Measurements from ENCODE around the gene SLC34A3.

The SLC34A3 gene

DNA sequence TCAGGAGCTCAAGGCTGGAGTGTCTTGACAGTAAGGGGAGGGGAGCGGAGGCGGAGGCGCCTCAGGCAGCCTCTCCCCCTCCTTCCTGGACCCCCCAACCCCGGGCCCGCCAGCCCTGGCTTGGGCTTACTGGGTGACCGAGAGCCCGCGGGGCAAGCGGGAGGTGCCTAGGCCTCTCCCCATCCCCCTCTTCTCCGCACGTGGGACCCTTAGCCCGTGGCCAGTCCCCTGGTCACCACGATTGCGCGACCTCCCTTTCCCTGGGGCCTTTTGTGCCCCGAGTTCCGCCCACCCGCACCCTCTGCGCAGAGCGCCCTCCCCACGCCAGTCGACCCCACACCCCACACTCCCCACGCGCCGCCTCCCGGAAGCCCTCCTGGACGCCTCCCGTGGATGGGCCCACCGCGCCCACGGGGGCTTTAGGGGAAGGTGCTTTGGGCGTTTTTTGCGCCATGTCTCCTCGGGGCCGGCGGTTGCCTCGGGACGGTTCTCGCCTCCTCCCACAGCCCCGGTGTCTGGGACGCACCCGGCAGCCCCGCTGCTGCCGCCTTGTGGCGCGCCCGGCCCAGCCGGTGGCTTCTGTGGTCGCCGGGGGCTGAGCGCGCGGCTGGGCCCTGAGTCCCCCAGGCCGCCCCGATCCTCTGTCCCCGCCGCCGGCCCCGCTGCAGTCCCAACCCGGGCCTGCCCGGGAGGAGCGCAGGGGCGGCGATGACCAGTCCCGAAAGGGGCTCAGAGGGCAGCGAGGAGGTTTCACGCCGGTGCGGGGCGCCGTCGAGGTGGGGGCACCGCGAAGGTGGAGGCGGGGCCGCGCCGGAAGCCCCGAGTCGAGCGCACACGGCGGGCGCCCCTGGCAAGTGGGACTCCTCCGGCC is 50.0 kb downstream of the SLC34A3 start:
- DNase-seq (ENCODE audit: low read depth): peak; percentile 43
- no peak overlapping the region for H3K4me3 ChIP-seq (ENCODE audit: low read depth, low read length)
- TF ChIP-seq, protein P1, sequence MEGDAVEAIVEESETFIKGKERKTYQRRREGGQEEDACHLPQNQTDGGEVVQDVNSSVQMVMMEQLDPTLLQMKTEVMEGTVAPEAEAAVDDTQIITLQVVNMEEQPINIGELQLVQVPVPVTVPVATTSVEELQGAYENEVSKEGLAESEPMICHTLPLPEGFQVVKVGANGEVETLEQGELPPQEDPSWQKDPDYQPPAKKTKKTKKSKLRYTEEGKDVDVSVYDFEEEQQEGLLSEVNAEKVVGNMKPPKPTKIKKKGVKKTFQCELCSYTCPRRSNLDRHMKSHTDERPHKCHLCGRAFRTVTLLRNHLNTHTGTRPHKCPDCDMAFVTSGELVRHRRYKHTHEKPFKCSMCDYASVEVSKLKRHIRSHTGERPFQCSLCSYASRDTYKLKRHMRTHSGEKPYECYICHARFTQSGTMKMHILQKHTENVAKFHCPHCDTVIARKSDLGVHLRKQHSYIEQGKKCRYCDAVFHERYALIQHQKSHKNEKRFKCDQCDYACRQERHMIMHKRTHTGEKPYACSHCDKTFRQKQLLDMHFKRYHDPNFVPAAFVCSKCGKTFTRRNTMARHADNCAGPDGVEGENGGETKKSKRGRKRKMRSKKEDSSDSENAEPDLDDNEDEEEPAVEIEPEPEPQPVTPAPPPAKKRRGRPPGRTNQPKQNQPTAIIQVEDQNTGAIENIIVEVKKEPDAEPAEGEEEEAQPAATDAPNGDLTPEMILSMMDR (IDR thresholded peaks at IDR 0.05; ENCODE audit: insufficient read depth, low read depth, low read length, missing control alignments): peak; percentile 42

DNA sequence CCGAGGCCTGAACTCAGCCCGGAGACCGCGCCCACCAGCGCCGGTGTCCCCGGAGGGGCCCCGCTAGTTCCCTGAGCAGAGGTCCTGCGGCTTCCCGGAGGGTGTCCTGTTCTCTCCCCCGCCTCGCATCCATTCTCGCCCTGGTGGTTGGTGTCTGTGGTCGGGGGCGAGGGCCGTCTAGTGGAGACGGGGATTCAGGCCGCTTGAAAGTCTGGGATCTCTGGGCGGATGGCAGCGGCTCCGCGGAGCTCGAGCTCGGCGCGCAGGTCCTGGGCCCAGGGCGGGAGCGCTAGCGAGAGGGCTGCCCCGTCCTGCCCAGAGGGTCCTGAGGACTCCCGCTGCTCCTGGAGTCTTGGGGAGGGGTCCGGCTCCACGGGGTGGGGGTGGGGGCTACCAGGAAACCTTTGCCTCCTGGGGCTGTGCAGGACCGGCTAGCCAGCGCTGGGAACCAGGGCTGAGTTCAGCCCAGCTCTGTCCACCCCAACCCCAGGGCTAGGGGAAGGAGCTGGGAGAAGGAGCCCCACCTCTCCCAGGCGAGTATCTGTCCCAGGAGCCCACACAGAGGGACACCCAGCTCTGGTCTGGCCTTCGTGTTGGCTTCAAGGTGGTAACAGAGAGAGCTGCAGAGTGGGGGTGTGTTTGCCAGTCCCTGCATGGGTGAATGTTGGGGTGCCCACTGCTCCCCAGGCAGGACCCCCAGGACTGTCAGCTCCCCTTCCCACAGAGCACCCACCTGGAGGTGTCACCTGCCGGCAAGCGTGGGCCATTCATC is 50.8 kb downstream of the SLC34A3 start:
- H3K4me3 ChIP-seq (ENCODE audit: low read depth, low read length): no peak overlapping the region
- no peak for DNase-seq (ENCODE audit: low read depth)

More for the DNA sequence above, 50.8 kb downstream of the SLC34A3 start:
- TF ChIP-seq, protein P1 (IDR thresholded peaks at IDR 0.05; ENCODE audit: insufficient read depth, low read depth, low read length, missing control alignments): no peak
